Measurements from ENCODE around the gene PRSS22.
A peak's percentile ranks its signal among the peaks of the same experiment; 100 is the strongest.

DNA sequence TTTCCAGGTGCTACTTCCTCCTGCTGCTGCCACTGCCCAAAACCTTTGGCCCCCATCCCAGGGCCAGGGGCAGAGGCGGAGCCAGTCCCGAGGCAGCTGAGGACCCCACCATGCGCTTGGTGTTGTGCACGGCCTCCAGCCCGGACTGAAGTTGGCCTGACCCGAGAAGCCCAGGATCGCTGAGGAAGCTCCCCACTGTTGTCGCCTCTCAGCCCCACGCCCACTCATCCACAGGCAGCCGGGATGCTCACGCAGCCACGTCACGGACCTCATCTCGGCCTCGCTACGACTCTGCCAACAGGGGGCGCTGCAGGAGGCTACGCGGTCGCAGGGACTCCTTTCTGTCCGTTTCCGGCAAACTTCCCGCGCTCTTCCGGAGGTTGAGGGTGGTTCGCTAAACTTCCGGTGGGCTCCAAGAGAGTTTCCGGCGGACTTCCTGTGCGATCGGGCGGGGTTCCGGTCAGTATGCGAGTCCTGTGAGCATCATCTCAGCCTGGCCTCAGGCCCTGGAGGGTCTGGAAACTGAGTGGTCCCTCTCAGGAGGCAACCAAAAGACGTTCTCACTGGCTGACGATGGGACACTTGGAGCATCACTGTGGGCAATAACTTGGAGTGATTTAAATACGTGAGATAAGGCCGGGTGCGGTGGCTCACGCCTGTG, 15.5 kb downstream of the PRSS22 start:
- TF ChIP-seq, protein P1, sequence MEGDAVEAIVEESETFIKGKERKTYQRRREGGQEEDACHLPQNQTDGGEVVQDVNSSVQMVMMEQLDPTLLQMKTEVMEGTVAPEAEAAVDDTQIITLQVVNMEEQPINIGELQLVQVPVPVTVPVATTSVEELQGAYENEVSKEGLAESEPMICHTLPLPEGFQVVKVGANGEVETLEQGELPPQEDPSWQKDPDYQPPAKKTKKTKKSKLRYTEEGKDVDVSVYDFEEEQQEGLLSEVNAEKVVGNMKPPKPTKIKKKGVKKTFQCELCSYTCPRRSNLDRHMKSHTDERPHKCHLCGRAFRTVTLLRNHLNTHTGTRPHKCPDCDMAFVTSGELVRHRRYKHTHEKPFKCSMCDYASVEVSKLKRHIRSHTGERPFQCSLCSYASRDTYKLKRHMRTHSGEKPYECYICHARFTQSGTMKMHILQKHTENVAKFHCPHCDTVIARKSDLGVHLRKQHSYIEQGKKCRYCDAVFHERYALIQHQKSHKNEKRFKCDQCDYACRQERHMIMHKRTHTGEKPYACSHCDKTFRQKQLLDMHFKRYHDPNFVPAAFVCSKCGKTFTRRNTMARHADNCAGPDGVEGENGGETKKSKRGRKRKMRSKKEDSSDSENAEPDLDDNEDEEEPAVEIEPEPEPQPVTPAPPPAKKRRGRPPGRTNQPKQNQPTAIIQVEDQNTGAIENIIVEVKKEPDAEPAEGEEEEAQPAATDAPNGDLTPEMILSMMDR (conservative IDR thresholded peaks at IDR 0.05; ENCODE audit: low read length): peak; percentile 54
- TF ChIP-seq EZH2phosphoT487 (IDR thresholded peaks at IDR 0.05; ENCODE audit: borderline replicate concordance): no peak
